Neural cell (in vitro differentiated cells): ENCODE measurements around the gene OR52H1. TPM values are rescaled to one million over a fixed set of nuclear protein-coding genes. Genes with fewer than 3 reads are reported as not detected.

ENCODE experiments used
- H2AFZ ChIP-seq: fragments of 200-600, 300-800 bp; sonication (generic), shearing (Covaris generic); 2 replicates; pipeline ENCODE4 v1.6.0; 2014; ENCODE audit warnings: low read depth, mild to moderate bottlenecking, antibody characterized with exemption, low read length, moderate library complexity
- H3F3A ChIP-seq: fragments of 200-600 bp; shearing (Covaris generic); 2 replicates; pipeline ENCODE4 v1.6.1; 2016; ENCODE audit warnings: mild to moderate bottlenecking, moderate library complexity, mixed read lengths, antibody characterized with exemption, low read length; ENCODE audit not compliant: insufficient read depth, poor library complexity, severe bottlenecking
- H3K27ac ChIP-seq: fragments of 200-600, 300-800 bp; sonication (generic), shearing (Covaris generic); 2 replicates; pipeline ENCODE4 v1.5.1; 2014; ENCODE audit warnings: mild to moderate bottlenecking, low read length, moderate library complexity
- H3K27me3 ChIP-seq: fragments of 300-800, 200-600 bp; sonication (generic), shearing (Covaris generic); 2 replicates; pipeline ENCODE4 v1.6.0; 2014; ENCODE audit warnings: mild to moderate bottlenecking, low read depth, low read length, moderate library complexity; ENCODE audit not compliant: insufficient read depth
- H3K36me3 ChIP-seq: fragments of 300-800, 200-600 bp; sonication (generic), shearing (Covaris generic); 2 replicates; pipeline ENCODE4 v1.5.1; 2014; ENCODE audit warnings: mild to moderate bottlenecking, antibody characterized with exemption, low read length, moderate library complexity; ENCODE audit not compliant: insufficient read depth
- H3K4me2 ChIP-seq: fragments of 300-800, 200-600 bp; sonication (generic), shearing (Covaris generic); 2 replicates; pipeline ENCODE4 v1.6.0; 2014; ENCODE audit warnings: mild to moderate bottlenecking, low read length
- H3K4me3 ChIP-seq: fragments of 300-800, 200-600 bp; sonication (generic), shearing (Covaris generic); 2 replicates; pipeline ENCODE4 v1.5.1; 2014; ENCODE audit warnings: mild to moderate bottlenecking, low read length, moderate library complexity
- H3K79me2 ChIP-seq: fragments of 200-600 bp; shearing (Covaris generic); replicated peaks from 2 replicates; pipeline ENCODE4 v1.6.0; 2014; ENCODE audit warnings: mild to moderate bottlenecking, low read length, moderate library complexity; ENCODE audit not compliant: insufficient read depth
- H3K9ac ChIP-seq: fragments of 300-800, 200-600 bp; sonication (generic), shearing (Covaris generic); 2 replicates; pipeline ENCODE4 v1.6.1; 2016; ENCODE audit warnings: mild to moderate bottlenecking, low read length, mixed read lengths
- H3K9me2 ChIP-seq: fragments of 200-600 bp; shearing (Covaris generic); 2 replicates; pipeline ENCODE4 v1.6.1; 2016; ENCODE audit warnings: mild to moderate bottlenecking, low read length, mixed read lengths; ENCODE audit not compliant: insufficient read depth
- H3K9me3 ChIP-seq: fragments of 200-600, 300-800 bp; sonication (generic), shearing (Covaris generic); 2 replicates; pipeline ENCODE4 v1.6.1; 2016; ENCODE audit warnings: mild to moderate bottlenecking, mixed run types, low read length, moderate library complexity, mixed read lengths
- H4K20me1 ChIP-seq: fragments of 200-600 bp; shearing (Covaris generic); 2 replicates; pipeline ENCODE4 v1.6.1; 2016; ENCODE audit warnings: mild to moderate bottlenecking, mixed run types; ENCODE audit not compliant: insufficient read depth
- EP300 ChIP-seq: fragments of 450-650 bp; conservative IDR thresholded peaks from 2 replicates; pipeline ENCODE4 v1.6.1; 2014; ENCODE audit warnings: antibody characterized with exemption, mild to moderate bottlenecking, moderate library complexity; ENCODE audit not compliant: poor library complexity, severe bottlenecking
- EZH2 ChIP-seq: fragments of 200-600, 300-800 bp; shearing (Covaris generic), sonication (generic); IDR thresholded peaks from 2 replicates; pipeline ENCODE4 v1.6.1; 2014; ENCODE audit warnings: antibody characterized with exemption, low read length, borderline replicate concordance, mild to moderate bottlenecking; ENCODE audit not compliant: insufficient read depth, poor library complexity, severe bottlenecking
- MXI1 ChIP-seq: fragments of 450-650 bp; conservative IDR thresholded peaks from 2 replicates; pipeline ENCODE4 v1.6.1; 2014; ENCODE audit warnings: antibody characterized with exemption, mild to moderate bottlenecking; ENCODE audit not compliant: poor library complexity, severe bottlenecking
- POLR2AphosphoS5 ChIP-seq: IDR thresholded peaks from 2 replicates; pipeline ENCODE4 v1.6.1; 2012
- SMC3 ChIP-seq: fragments of 450-650 bp; conservative IDR thresholded peaks from 2 replicates; pipeline ENCODE4 v1.6.1; 2014; ENCODE audit warnings: antibody characterized with exemption, mild to moderate bottlenecking, moderate library complexity; ENCODE audit not compliant: poor library complexity
- TAF1 ChIP-seq: IDR thresholded peaks from 2 replicates; pipeline ENCODE4 v1.6.1; 2012; ENCODE audit warnings: low read depth
- polyA plus RNA-seq: library from polyadenylated mRNA; depleted of rRNA; stranded (reverse); fragments of >200 nt; gene quantifications from 2 replicates; pipeline ENCODE4 v1.2.3, GENCODE V29; 2014
- TF ChIP-seq, protein P1 (sequence below): fragments of 450-650 bp; IDR thresholded peaks from 2 replicates; pipeline ENCODE4 v1.5.1; 2014; ENCODE audit warnings: antibody characterized with exemption, mild to moderate bottlenecking, moderate library complexity; ENCODE audit not compliant: poor library complexity, severe bottlenecking
- TF ChIP-seq, protein P2 (sequence below): IDR thresholded peaks from 2 replicates; pipeline ENCODE4 v1.6.1; 2012; ENCODE audit warnings: borderline replicate concordance

Gene OR52H1
- polyA plus RNA-seq, 1 donor from 2014 or later: not detected

DNA sequence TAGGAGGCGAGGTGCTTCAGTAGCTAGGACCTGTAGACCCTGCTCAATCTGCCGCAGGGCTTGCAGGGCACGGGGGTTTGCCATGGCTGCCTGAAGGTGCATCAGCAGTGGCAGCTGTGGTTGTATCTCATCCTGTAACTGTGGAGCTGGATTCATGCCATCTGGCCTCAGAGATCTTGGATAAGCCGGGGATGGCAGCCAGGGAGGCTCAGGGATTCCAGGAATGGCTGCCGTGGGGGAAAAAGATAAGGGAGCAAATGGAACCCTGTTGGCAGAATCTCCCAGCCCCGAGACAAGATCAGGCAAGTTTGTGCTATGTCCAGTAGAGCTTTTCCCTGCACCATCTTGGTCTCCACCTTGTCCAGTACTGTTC, 40.4 kb downstream of the OR52H1 start:
- no peaks in the 10 kb centered on the region for H3K36me3 ChIP-seq
- no peak overlapping the region for H3K4me3 ChIP-seq
- H3K9me3 ChIP-seq: no peaks in the 10 kb centered on the region
- TF ChIP-seq, protein P1, sequence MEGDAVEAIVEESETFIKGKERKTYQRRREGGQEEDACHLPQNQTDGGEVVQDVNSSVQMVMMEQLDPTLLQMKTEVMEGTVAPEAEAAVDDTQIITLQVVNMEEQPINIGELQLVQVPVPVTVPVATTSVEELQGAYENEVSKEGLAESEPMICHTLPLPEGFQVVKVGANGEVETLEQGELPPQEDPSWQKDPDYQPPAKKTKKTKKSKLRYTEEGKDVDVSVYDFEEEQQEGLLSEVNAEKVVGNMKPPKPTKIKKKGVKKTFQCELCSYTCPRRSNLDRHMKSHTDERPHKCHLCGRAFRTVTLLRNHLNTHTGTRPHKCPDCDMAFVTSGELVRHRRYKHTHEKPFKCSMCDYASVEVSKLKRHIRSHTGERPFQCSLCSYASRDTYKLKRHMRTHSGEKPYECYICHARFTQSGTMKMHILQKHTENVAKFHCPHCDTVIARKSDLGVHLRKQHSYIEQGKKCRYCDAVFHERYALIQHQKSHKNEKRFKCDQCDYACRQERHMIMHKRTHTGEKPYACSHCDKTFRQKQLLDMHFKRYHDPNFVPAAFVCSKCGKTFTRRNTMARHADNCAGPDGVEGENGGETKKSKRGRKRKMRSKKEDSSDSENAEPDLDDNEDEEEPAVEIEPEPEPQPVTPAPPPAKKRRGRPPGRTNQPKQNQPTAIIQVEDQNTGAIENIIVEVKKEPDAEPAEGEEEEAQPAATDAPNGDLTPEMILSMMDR: no peak
- TF ChIP-seq POLR2AphosphoS5 (no peak), TAF1 (no peak), EZH2 (no peak)
- TF ChIP-seq, protein P2, sequence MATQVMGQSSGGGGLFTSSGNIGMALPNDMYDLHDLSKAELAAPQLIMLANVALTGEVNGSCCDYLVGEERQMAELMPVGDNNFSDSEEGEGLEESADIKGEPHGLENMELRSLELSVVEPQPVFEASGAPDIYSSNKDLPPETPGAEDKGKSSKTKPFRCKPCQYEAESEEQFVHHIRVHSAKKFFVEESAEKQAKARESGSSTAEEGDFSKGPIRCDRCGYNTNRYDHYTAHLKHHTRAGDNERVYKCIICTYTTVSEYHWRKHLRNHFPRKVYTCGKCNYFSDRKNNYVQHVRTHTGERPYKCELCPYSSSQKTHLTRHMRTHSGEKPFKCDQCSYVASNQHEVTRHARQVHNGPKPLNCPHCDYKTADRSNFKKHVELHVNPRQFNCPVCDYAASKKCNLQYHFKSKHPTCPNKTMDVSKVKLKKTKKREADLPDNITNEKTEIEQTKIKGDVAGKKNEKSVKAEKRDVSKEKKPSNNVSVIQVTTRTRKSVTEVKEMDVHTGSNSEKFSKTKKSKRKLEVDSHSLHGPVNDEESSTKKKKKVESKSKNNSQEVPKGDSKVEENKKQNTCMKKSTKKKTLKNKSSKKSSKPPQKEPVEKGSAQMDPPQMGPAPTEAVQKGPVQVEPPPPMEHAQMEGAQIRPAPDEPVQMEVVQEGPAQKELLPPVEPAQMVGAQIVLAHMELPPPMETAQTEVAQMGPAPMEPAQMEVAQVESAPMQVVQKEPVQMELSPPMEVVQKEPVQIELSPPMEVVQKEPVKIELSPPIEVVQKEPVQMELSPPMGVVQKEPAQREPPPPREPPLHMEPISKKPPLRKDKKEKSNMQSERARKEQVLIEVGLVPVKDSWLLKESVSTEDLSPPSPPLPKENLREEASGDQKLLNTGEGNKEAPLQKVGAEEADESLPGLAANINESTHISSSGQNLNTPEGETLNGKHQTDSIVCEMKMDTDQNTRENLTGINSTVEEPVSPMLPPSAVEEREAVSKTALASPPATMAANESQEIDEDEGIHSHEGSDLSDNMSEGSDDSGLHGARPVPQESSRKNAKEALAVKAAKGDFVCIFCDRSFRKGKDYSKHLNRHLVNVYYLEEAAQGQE: no peak
- no peaks in the 10 kb centered on the region for H3F3A ChIP-seq
- H3K9me2 ChIP-seq: no peaks in the 10 kb centered on the region
- no peaks in the 10 kb centered on the region for H4K20me1 ChIP-seq
- H3K9ac ChIP-seq: no peak overlapping the region
- no peak overlapping the region for H3K4me2 ChIP-seq
- no peaks in the 10 kb centered on the region for H3K79me2 ChIP-seq
- H3K27me3 ChIP-seq: no peaks in the 10 kb centered on the region
- no peak overlapping the region for H2AFZ ChIP-seq
- H3K27ac ChIP-seq: no peak overlapping the region

DNA sequence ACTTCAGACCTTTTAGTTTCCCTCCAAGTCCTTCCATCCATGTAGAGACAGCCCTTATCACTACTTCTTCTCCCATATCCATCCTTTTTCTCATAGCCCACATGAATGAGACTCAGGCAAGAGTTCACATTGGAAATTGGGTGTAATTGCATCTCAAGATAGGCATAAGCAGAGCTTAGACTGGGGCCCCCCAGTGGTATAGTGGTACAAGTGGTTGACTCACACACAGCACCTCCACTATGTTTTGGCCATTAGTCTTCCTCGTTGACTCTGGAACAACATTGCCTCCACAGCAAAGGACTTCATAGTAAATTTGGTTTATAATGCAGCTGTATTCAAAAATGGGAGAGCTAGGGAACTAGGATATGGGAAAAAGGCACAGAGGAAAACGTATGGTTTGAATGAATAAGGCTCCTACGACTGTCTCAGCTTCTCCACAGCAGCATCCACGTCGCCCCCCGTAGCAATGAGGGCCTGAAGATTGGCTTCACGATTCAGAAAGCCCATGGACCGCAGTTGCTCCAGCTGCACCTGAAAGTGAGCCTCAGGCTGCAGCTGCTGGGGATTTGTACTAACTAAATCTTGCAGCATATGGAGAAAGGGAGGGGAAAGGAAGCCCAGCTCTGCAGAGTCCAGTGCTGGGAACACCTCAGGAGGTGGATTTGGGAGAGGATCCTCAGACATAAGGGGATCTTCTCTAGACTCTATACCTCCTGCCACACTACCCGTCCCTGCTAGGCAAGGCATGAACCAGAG, 41.0 kb downstream of the OR52H1 start:
- Histone ChIP-seq H4K20me1 (no peaks in the 10 kb centered on the region), H3K36me3 (no peaks in the 10 kb centered on the region), H3K9ac (no peak overlapping the region), H3K79me2 (no peaks in the 10 kb centered on the region), H3K27ac (no peak overlapping the region), H3F3A (no peaks in the 10 kb centered on the region), H2AFZ (no peak overlapping the region), H3K9me2 (no peaks in the 10 kb centered on the region), H3K9me3 (no peaks in the 10 kb centered on the region), H3K4me2 (no peak overlapping the region), H3K4me3 (no peak overlapping the region), H3K27me3 (no peaks in the 10 kb centered on the region)
- TF ChIP-seq TAF1 (no peak), EP300 (no peak), EZH2 (no peak), SMC3 (no peak), MXI1 (no peak)
- TF ChIP-seq, protein P2: no peak
- TF ChIP-seq, protein P1: no peak
